PC-3 (cell line): ENCODE results near the gene SPATC1L.

Source experiments
- CTCF ChIP-seq: fragments of 300-600 bp; sonication (generic); conservative IDR thresholded peaks from 2 replicates; pipeline ENCODE4 v1.5.1; 2017; ENCODE audit warnings: antibody characterized with exemption, low read depth, mild to moderate bottlenecking, low read length
- EZH2phosphoT487 ChIP-seq: fragments of 300-600 bp; sonication (generic); IDR thresholded peaks from 2 replicates; pipeline ENCODE4 v1.6.1; 2018; ENCODE audit warnings: mild to moderate bottlenecking, antibody characterized with exemption, low read length, borderline replicate concordance

- TF ChIP-seq CTCF, result peak; percentile 51
- TF ChIP-seq EZH2phosphoT487, result no peak
Observed at GRCh38 chr21:46229133-46229922, 45.1 kb upstream of the SPATC1L start.
